ENCODE data around the gene NELL1.

Gene NELL1

DNA sequence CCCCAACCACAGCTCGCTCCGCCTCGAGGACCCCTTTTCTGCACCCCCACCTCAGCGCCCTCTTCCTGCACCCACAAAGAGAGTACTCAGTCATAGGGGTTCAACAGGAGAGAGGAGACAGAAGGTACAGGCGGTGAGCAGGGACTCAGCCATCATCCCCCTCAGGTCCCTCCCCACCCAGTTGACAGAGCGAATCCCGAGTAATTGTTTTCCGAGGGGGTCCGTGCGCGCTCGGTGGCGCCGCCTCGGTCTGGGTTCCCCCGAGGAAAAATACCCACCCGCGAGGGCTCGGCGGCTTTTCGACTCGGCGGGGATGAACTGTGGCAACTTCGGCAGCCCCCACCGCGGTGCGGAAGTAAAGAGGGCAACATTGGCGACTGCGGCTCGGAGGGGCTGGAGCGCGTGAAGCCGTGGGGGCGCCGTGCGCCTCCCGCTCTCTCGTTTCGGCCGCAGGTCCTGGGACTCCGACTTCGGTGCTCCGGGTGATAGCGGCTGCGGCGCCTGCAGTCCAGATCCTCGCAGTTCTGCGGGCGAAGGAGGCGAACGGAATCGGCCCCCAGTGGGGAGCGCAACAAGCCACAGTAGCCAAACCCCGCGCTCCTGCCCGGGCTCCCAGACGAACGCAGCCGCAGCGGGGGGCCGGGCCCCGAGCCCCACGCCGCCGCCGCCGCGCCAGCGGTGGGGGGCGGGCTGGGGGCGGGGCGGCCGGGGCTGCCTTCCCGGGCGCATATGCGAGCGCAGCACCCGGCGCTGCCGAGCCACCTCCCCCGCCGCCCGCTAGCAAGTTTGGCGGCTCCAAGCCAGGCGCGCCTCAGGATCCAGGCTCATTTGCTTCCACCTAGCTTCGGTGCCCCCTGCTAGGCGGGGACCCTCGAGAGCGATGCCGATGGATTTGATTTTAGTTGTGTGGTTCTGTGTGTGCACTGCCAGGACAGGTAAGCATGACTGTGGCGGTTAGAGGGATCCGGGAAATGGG, at the start of gene NELL1:
TSS of gene NELL1 (plus strand) at position 743 of the 976 bp plus-strand sequence.
- no peak for TF ChIP-seq POLR2A (IDR thresholded peaks at IDR 0.05; ENCODE audit: low read depth, low read length)
- no peak for FAIRE-seq
- no peak for DNase-seq (ENCODE audit: insufficient read length, low spot score)

DNA sequence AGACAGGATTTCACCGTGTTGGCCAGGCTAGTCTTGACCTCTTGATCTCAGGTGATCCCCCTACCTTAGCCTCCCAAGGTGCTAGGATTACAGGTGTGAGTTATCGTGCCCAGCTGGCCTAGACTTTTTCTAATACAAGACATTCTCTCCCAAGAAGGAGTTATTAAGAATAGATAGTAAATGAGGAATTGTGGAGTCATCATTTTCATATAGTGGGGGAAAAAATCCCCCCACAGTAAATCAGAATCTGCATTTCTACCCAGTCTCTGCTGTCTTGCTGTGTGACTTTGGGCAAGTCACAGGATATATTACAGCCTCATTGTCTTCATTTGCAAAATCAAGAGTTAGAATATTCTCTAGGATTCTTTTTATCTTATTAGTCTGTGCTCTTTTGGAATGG, 48.4 kb upstream of the NELL1 start:
- FAIRE-seq (no peak), DNase-seq (ENCODE audit: insufficient read length, low spot score) (no peak)
- TF ChIP-seq POLR2A (IDR thresholded peaks at IDR 0.05; ENCODE audit: low read depth, low read length): no peak

DNA sequence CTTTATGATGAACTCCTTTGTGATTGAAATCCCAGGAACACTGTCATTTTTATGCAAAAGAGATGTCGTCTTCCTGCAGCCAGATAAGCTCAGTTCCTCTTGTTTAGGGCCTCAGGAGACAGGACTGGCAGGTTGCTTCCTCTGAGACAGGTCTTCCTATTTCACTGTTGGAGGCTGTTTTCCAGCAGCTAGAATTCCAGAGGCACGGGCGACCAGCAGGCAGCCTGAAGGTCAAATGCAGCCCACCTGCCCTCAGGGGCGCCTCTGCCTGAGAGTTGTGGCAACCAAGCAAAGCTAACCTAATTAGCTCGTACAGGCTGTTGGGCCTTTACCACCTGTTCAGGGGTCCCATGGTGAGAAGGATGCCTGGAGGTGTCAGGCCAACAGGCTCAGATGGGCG, 47.7 kb upstream of the NELL1 start:
- FAIRE-seq (no peak), DNase-seq (ENCODE audit: insufficient read length, low spot score) (no peak)
- no peak for TF ChIP-seq POLR2A (IDR thresholded peaks at IDR 0.05; ENCODE audit: low read depth, low read length)

DNA sequence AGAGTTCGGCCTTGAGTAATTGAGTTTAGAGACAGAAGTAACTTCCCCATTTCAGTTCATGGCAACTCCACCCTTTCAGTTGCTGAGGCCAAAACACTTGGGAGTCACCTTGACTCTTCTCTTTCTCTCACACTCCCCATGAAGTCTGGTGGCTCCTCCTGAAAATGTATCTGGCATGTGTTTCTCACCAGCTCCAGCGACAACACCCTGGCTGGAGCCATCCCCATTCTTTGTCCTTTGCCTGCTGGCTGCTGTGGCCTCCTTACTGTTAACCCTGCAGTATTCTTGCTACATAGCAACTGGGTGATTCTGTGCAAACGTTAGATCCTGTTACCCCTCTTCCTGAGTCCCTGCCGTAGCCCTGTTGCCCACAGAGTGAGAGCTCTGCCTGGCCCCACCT, 46.1 kb upstream of the NELL1 start:
- no peak for TF ChIP-seq POLR2A (IDR thresholded peaks at IDR 0.05; ENCODE audit: low read depth, low read length)
- FAIRE-seq: no peak
- no peak for DNase-seq (ENCODE audit: insufficient read length, low spot score)

DNA sequence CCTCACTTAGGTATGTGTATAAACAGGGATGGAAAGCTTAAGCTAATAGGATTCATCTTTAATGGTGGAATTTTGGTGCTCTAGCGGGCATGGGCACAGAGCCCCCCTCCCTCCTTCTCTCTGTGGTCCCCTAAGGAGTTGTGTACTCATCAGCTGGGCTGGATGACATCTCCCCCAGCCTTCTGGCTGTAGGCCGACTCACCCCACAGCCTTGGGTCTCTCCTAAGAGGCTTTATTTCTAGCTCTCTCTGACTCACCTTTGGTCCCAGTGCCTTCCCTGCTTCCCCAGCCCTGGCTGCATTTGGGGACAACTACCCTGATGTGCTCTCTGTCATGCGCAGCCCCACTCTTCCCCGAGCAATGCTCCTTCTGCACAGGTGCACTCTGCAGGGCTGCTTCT, 43.1 kb upstream of the NELL1 start:
- DNase-seq (ENCODE audit: insufficient read length, low spot score) (no peak), FAIRE-seq (no peak)
- no peak for TF ChIP-seq POLR2A (IDR thresholded peaks at IDR 0.05; ENCODE audit: low read depth, low read length)

DNA sequence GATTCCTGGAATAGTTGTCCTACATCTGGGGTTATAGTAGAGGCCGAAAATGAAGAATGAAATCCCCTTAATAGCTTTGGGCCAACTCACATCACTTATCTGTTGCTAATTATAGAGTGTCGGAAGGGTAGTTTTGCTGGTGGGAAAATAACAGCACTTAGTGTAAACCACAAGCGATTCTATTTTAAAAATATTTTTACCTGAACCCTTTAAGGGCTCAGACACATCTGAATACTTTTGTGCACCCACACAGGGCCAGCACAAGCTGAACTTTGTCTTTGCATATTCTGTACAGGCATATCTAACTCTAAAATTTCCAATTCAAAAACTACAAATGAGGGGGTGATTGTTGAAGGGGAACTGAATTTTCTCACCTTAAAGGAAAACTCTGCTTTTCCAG, 42.4 kb upstream of the NELL1 start:
- TF ChIP-seq POLR2A (IDR thresholded peaks at IDR 0.05; ENCODE audit: low read depth, low read length): no peak
- no peak for DNase-seq (ENCODE audit: insufficient read length, low spot score)
- FAIRE-seq: no peak

DNA sequence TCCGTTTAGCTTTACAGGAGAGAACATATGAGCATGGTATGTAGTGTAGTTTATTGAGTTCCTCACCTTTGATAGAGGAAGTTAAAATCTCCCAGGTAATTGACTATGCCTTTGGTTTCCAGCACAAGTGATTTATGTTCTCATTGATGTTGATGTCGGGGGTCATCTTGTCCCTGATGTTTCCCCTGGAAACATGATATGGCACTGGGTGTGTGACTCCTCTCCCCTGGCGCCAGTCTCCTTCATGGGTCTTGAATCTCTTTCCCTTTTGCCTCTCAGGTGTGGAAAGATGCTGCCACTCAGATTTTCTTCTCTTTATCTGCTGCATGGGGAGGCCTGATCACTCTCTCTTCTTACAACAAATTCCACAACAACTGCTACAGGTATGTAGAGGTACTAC, 41.7 kb upstream of the NELL1 start:
- no peak for DNase-seq (ENCODE audit: insufficient read length, low spot score)
- TF ChIP-seq POLR2A (IDR thresholded peaks at IDR 0.05; ENCODE audit: low read depth, low read length): no peak
- no peak for FAIRE-seq

DNA sequence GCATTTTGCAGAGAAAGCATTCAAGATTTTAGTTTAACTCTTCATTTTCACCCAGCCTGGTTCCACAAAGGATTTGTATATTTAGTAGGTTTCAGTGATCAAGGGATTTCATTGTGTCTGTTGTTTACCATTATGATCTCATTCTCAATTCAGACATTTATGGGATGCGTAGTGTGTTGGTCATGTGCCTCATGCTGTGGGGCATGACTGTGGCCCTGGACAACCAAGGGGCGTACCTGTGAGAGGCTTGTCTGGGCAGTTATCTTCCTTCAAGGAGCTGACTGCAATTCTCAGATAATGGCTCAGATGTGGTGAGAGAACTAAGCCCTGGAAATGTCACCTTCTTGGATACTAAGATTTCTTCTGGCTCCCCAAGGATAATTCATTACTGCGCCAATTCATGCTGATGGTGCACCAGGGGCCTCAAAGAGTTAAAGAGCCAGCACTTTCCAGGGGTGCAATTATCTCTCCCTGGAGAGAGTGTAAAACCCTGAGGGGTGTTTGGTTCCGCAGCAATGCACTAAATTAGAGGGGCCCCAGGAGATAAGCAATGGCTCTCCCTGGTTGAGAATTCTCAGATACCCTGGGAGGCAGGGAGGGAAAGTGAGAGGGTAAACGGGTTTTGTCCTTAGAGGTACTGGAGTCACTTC, 37.7 kb upstream of the NELL1 start:
- TF ChIP-seq POLR2A (IDR thresholded peaks at IDR 0.05; ENCODE audit: low read depth, low read length): no peak
- FAIRE-seq: no peak
- no peak for DNase-seq (ENCODE audit: insufficient read length, low spot score)

DNA sequence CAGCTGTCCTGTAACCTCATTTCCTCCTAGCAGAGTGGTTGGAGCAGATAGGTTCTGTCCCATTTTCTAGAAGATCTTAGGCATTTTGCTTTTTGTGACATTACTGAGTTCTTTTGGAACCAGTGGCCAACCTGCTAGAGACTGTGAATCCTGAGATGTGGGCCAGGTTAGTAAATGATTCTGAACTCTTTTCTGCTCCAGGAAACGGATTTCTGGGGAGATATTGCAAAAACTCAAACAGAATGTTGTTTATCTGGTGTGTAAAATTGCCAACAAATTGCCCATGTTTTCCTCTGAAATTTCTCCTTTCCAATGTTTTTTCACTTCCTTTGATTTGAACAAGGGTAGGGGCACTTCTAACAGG, 37.2 kb upstream of the NELL1 start:
- DNase-seq (ENCODE audit: insufficient read length, low spot score) (no peak), FAIRE-seq (no peak)
- no peak for TF ChIP-seq POLR2A (IDR thresholded peaks at IDR 0.05; ENCODE audit: low read depth, low read length)

DNA sequence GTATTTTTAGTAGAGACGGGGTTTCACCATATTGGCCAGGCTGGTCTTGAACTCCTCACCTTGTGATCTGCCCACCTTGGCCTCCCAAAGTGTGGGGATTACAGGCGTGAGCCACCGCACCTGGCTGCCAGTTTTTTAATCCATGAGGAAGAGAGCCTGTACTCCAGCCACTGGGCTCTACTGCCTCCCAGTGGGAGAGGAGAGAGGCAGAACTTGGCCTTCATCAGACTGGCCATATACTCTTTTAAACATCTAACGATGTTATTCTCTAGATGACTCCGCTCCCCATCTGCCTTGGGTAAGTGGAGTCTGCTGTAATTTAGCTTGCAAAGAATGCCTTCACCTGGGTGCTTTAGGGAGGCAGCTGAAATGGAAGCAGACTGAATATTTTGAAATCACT, 35.3 kb upstream of the NELL1 start:
- DNase-seq (ENCODE audit: insufficient read length, low spot score): no peak
- no peak for FAIRE-seq
- TF ChIP-seq POLR2A (IDR thresholded peaks at IDR 0.05; ENCODE audit: low read depth, low read length): no peak

DNA sequence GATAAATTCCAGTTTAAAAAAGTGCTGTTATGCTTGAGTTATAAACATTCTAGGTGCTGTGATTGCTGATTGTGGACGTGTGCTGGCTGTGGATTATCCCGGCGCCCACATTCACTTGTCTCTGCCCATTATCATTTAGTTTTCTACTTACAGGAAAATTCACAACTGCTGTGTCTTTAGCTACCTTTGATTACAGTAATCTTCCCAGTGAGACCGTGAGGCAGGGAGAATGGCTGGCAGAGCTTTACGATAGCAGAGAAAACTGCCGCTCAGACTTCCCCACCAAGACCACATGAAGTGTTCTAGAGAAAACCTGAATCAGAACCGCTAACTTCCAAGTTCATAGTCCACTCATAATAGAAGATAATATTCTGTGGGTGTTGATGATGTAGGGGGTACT, 34.6 kb upstream of the NELL1 start:
- no peak for TF ChIP-seq POLR2A (IDR thresholded peaks at IDR 0.05; ENCODE audit: low read depth, low read length)
- DNase-seq (ENCODE audit: insufficient read length, low spot score): no peak
- FAIRE-seq: no peak

DNA sequence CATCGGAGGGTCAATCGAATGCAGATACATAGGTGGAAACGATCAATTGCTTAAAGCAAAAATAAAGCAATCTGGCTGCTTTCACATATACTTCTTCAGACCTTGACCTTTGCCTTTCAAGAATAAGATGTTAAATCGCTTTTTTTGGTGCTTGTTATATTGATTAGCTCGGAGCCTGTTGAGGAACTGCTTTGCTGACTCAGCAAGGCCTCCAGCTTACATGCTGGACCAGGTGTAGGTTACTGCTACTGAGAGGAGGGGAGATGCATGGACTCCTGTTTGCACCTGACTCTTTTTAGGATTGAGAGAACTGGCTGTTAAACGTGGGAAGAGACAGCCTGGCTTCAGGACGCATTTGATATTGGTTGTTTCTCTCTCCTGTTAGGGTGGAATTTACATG, 31.3 kb upstream of the NELL1 start:
- no peak for DNase-seq (ENCODE audit: insufficient read length, low spot score)
- FAIRE-seq: no peak
- TF ChIP-seq POLR2A (IDR thresholded peaks at IDR 0.05; ENCODE audit: low read depth, low read length): no peak

DNA sequence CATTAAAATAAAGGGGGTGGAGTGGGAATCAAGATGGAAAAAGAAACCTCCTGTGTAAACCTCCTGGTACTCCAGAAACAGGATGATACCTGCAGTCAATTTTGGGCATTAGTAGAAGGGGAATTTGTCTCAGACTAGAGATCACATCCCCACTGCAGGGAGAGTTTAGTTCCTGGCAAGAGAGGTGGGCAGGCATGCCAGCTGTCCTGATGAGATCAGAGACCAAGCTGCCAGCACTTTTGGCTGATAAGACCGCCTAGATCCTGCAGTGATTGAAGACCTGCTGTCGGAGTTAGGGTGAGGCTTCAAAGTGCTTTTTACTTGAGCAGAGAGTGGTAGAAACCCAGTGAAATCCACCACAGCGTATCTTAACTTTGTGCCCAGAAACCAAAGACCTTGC, 29.7 kb upstream of the NELL1 start:
- no peak for FAIRE-seq
- DNase-seq (ENCODE audit: insufficient read length, low spot score): no peak
- TF ChIP-seq POLR2A (IDR thresholded peaks at IDR 0.05; ENCODE audit: low read depth, low read length): no peak

DNA sequence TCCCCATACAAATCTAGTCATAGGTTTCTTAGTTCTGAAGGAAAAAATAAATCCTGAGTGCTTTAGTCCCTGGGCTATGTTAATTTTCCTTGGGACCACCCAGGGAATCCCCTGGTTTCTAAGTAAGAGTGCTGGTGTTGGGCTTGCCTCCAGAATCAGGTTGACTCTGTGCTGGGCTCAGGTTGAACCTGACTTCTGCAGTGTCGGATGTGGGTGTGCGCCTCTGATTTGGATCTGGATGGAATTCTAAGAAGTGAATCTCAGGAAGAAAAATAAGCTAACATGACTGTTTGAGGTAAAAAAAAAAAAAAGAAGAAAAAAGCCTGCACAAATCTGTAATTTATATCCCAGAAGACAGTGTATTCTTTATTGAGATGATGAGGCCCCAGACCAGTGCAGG, 29.0 kb upstream of the NELL1 start:
- TF ChIP-seq POLR2A (IDR thresholded peaks at IDR 0.05; ENCODE audit: low read depth, low read length): no peak
- DNase-seq (ENCODE audit: insufficient read length, low spot score) (no peak), FAIRE-seq (no peak)

DNA sequence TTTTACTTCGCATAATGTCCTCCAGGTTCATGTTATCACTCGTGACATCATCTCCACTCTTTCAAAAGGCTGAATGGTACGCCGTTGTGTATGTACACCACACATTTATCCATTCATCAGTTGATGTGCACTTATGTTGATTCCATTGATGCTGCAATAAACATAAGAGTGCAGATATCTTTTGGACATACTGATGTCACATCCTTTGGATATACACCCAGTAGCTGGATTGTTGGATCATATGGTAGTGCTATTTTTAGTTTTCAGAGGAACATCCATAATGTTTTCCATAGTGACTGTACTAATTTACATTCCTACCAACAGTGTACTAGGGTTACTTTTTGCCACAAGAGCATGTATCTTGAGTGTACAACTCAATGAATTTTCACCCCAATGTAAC, 25.0 kb upstream of the NELL1 start:
- no peak for TF ChIP-seq POLR2A (IDR thresholded peaks at IDR 0.05; ENCODE audit: low read depth, low read length)
- FAIRE-seq (no peak), DNase-seq (ENCODE audit: insufficient read length, low spot score) (no peak)

Measured in H54 (cell line).